SU-DHL-6 (cell line): ENCODE data around the gene NDUFB6.

Experiments
- H2AFZ ChIP-seq: fragments of 200-600 bp; sonication (generic); 2 replicates; pipeline ENCODE4 v1.6.1; 2014; ENCODE audit warnings: low read depth, mild to moderate bottlenecking, moderate library complexity, mixed read lengths, antibody characterized with exemption, low read length; ENCODE audit not compliant: severe bottlenecking
- H3F3A ChIP-seq: fragments of 200-600 bp; shearing (Covaris generic); 2 replicates; pipeline ENCODE4 v1.6.0; 2016; ENCODE audit warnings: antibody characterized with exemption, mild to moderate bottlenecking; ENCODE audit not compliant: insufficient read depth
- H3K27ac ChIP-seq: fragments of 200-600 bp; sonication (generic); 2 replicates; pipeline ENCODE4 v1.5.1; 2016; ENCODE audit warnings: low read depth, mild to moderate bottlenecking, low read length, moderate library complexity, mixed read lengths
- H3K27me3 ChIP-seq: fragments of 200-600 bp; sonication (generic), shearing (Covaris generic); 2 replicates; pipeline ENCODE4 v1.6.0; 2014; ENCODE audit warnings: mild to moderate bottlenecking, low read length
- H3K36me3 ChIP-seq: fragments of 200-600 bp; sonication (generic); 2 replicates; pipeline ENCODE4 v1.6.1; 2014; ENCODE audit warnings: mild to moderate bottlenecking, low read length, mixed read lengths
- H3K4me2 ChIP-seq: fragments of 300-600, 200-600 bp; shearing (Covaris generic), sonication (generic); 2 replicates; pipeline ENCODE4 v1.6.0; 2014; ENCODE audit warnings: low read length, low read depth, mild to moderate bottlenecking; ENCODE audit not compliant: poor library complexity, severe bottlenecking
- H3K4me3 ChIP-seq: fragments of 200-600 bp; sonication (generic); 2 replicates; pipeline ENCODE4 v1.5.1; 2014; ENCODE audit warnings: antibody characterized with exemption, low read length, mild to moderate bottlenecking, mixed read lengths; ENCODE audit not compliant: insufficient read depth, poor library complexity, severe bottlenecking
- H3K79me2 ChIP-seq: fragments of 200-600 bp; sonication (generic); 2 replicates; pipeline ENCODE4 v1.6.1; 2014; ENCODE audit warnings: mild to moderate bottlenecking, low read length, moderate library complexity; ENCODE audit not compliant: insufficient read depth
- H3K9ac ChIP-seq: fragments of 200-600 bp; sonication (generic); 2 replicates; pipeline ENCODE4 v1.7.0; 2014; ENCODE audit warnings: mild to moderate bottlenecking, low read length
- H3K9me2 ChIP-seq: fragments of 200-600 bp; sonication (generic); replicated peaks from 2 replicates; pipeline ENCODE4 v1.6.1; 2014; ENCODE audit warnings: low read length; ENCODE audit not compliant: insufficient read depth
- H3K9me3 ChIP-seq: fragments of 200-600 bp; sonication (generic); 2 replicates; pipeline ENCODE4 v1.6.1; 2014; ENCODE audit warnings: low read length, mixed read lengths; ENCODE audit not compliant: insufficient read depth
- H4K20me1 ChIP-seq: fragments of 200-600 bp; sonication (generic); 2 replicates; pipeline ENCODE4 v1.6.1; 2014; ENCODE audit warnings: low read depth, mild to moderate bottlenecking, antibody characterized with exemption, low read length, moderate library complexity, mixed read lengths
- CTCF ChIP-seq: fragments of 200-600 bp; sonication (generic); IDR thresholded peaks from one replicate; pipeline ENCODE4 v1.5.1; 2017; ENCODE audit warnings: antibody characterized with exemption, mild to moderate bottlenecking, low read length, moderate library complexity; ENCODE audit not compliant: insufficient read depth, poor library complexity, severe bottlenecking
- EZH2phosphoT487 ChIP-seq: fragments of 200-600 bp; sonication (generic), shearing (Covaris generic); conservative IDR thresholded peaks from 2 replicates; pipeline ENCODE4 v1.6.1; 2018; ENCODE audit warnings: mild to moderate bottlenecking, antibody characterized with exemption, low read length, moderate library complexity, mixed read lengths

The NDUFB6 gene

GRCh38 chr9:32554591-32554990 lies 18.4 kb downstream of the NDUFB6 start:
- H3K4me3 ChIP-seq = no peak overlapping the region
- no peaks in the 10 kb centered on the region for H3K9me2 ChIP-seq
- no peaks in the 10 kb centered on the region for H3K9me3 ChIP-seq
- no peak overlapping the region for H3K4me2 ChIP-seq
- no peak overlapping the region for H3K9ac ChIP-seq
- H2AFZ ChIP-seq = no peak overlapping the region
- TF ChIP-seq EZH2phosphoT487 = no peak
- TF ChIP-seq CTCF = no peak
- H3F3A ChIP-seq = peaks cover 32% of the 10 kb centered on the region
- peaks cover 8% of the 10 kb centered on the region for H4K20me1 ChIP-seq
- peaks cover 74% of the 10 kb centered on the region for H3K79me2 ChIP-seq
- H3K36me3 ChIP-seq = 0 out of 2 replicates have a peak, but pooled peaks cover 4% of the 10 kb centered on the region
- H3K27me3 ChIP-seq = no peaks in the 10 kb centered on the region
- no peak overlapping the region for H3K27ac ChIP-seq

GRCh38 chr9:32554107-32554506 lies 18.9 kb downstream of the NDUFB6 start:
- H3K9me3 ChIP-seq = no peaks in the 10 kb centered on the region
- 0 out of 2 replicates have a peak, but pooled peaks cover 4% of the 10 kb centered on the region for H3K36me3 ChIP-seq
- peaks cover 13% of the 10 kb centered on the region for H4K20me1 ChIP-seq
- peak overlapping the region; percentile 12; the same call in 1 of the 2 replicates for H3K27ac ChIP-seq
- H3K4me3 ChIP-seq = no peak overlapping the region
- no peaks in the 10 kb centered on the region for H3K27me3 ChIP-seq
- H3K79me2 ChIP-seq = peaks cover 74% of the 10 kb centered on the region
- peak overlapping the region; percentile 75 for H3K4me2 ChIP-seq
- H2AFZ ChIP-seq = no peak overlapping the region
- no peak overlapping the region for H3K9ac ChIP-seq
- TF ChIP-seq CTCF = no peak
- H3F3A ChIP-seq = peaks cover 32% of the 10 kb centered on the region
- no peaks in the 10 kb centered on the region for H3K9me2 ChIP-seq

GRCh38 chr9:32552172-32552872 lies 20.6 kb downstream of the NDUFB6 start, which contains the start of the genes SMIM27 and TOPORS:
TSS of gene SMIM27 (plus strand) at chr9:32552327. CDS start at chr9:32552435, 108 bp downstream.
TSS of gene TOPORS (minus strand) at chr9:32552586. CDS start at chr9:32552436, 150 bp downstream.
- no peak for TF ChIP-seq CTCF
- no peak for TF ChIP-seq EZH2phosphoT487
- H3K79me2 ChIP-seq = peaks cover 76% of the 10 kb centered on the region
- H3K4me3 ChIP-seq = peak within 1 kb of the TSS; percentile 76
- H2AFZ ChIP-seq = peak within 1 kb of the TSS; percentile 76
- no peaks in the 10 kb centered on the region for H3K27me3 ChIP-seq
- peaks cover 21% of the 10 kb centered on the region for H4K20me1 ChIP-seq
- H3K4me2 ChIP-seq = peak within 1 kb of the TSS; percentile 75
- peaks cover 32% of the 10 kb centered on the region for H3F3A ChIP-seq
- H3K36me3 ChIP-seq = 0 out of 2 replicates have a peak, but pooled peaks cover 4% of the 10 kb centered on the region
- H3K9ac ChIP-seq = peak within 1 kb of the TSS; percentile 81
- H3K9me2 ChIP-seq = no peaks in the 10 kb centered on the region
- H3K9me3 ChIP-seq = no peaks in the 10 kb centered on the region
- H3K27ac ChIP-seq = peak within 1 kb of the TSS; percentile 92
